Stimulated activated CD4-positive, alpha-beta T cell treated with anti-CD3 and anti-CD28 coated beads, Interleukin-12 subunit alpha, Interleukin-12 subunit beta, amount 100 ng/mL, for 24 hours (primary cell): ENCODE measurements around the gene IGLL5.
"Not testable (repeated sequence)": the region's sequence is repeated elsewhere in the genome, so short reads cannot be mapped to it uniquely, and the experiment has no call there.

ENCODE experiments used
- DNase-seq, 2 experiments: peaks; one replicate each; pipeline ENCODE4 v3.0.0-alpha.2; 2020; ENCODE audit warnings: low read depth in 2 of 2

Gene IGLL5

DNA sequence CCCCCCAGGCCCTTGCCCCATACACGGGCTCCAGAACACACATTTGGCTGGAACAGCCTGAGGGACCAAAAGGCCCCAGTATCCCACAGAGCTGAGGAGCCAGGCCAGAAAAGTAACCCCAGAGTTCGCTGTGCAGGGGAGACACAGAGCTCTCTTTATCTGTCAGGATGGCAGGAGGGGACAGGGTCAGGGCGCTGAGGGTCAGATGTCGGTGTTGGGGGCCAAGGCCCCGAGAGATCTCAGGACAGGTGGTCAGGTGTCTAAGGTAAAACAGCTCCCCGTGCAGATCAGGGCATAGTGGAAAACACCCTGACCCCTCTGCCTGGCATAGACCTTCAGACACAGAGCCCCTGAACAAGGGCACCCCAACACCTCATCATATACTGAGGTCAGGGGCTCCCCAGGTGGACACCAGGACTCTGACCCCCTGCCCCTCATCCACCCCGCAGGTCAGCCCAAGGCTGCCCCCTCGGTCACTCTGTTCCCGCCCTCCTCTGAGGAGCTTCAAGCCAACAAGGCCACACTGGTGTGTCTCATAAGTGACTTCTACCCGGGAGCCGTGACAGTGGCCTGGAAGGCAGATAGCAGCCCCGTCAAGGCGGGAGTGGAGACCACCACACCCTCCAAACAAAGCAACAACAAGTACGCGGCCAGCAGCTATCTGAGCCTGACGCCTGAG, 13.1 kb downstream of the IGLL5 start:
- DNase-seq, result not testable (repeated sequence)

DNA sequence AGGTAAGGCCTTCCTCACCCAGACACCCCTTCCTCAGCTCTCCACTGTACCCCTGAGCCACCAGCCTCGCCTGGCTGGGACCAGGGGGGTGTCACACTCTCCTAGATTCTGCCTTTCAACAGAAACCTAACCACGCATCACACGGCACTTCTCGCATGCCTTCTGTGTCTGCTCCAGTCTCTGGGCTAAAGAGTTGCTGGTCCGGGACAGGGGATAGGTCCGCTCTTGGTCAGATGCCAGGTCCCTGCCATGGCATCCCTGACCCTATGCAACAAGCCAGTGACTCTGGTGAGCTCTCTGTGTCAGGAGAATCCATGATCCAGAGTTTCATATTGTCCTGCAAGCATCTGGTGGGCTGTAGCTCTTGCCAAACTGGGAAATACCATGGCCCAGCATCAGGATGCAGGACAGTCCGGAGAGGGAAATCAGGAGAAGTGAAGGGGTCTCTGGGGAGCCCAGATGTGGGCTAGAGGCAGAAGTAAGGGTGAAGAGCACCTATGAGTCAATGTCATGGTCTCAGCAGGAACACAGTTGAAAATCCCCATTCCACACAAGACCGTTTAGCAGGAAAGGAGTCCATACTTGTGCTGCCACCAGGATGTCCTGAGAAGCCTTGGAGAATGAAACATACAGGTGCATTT, 14.1 kb downstream of the IGLL5 start:
- no peak for DNase-seq

DNA sequence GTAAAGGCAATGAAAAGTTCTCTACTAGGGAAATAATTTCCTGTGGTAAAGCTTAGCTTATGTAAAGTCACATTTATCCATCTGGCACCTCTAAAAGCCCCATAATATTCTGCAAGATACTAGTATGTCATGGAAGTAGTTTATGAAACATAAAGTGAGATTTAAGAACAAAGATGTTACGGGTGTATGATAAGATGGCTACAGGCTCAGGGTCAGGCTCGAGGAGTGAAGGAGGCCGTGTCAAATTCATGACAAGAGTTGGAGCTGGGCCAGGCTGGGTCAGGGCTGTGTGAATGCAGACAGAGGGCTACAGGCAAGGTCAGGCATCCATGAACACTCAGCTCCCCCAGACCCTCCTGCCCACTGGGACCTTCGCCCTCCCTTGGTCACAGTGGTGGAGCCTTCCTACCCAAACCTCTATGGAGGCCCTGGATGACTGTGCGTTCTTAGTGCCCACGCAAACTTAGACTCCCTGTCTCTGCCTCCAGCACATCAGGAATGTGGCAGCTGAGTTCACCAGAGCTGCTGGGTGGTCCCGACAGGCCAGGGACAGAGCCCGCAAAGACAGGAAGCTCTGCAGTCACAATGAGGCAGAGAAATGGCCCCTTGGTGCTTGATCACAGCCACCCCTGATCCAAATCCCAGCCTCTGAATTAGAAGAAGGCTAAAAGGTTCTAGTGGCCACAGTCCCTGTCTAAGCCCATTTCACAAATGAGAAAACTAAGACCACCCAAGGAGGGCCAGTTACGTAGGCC, 14.8 kb downstream of the IGLL5 start:
- DNase-seq, result no peak

DNA sequence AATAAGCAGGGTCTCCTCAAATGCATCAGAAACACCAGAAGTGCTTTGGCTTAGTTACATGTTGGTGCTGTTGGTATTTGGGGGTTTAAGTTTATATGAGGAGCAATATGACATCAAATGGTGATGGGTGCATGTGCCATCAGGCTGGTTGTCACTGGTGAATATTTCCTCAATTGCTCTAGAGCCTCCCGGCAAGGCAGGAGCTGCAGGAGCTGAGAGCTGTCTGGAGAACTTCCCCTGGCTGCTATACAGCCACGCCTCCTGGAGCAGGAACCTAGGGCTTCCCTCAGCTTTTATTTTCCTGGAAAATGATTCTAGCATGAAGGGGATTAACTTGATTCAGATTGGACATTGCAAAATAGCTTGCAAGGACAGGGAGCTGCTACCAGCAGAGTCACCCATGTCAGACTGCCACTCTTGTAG, 15.8 kb downstream of the IGLL5 start:
- no peak for DNase-seq

DNA sequence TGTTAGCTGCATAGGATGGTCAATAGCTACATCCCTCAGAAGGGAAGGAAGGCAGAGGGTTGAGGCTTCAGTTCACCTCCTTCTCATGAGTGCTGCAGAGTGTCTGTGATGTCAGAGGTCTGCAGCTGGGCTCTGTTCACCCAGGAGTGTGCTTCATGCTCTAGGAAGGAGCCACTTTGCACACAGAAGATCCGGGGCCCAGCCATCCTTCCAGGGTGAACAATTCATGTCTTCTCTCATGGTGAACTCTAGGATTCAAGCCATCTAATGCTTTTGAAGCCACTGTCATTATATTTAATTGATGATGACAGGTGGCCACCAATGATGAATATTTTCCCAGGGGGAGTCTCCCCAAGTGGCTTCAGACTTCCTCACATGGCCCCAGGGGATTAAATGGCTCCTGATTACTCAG, 16.2 kb downstream of the IGLL5 start:
- DNase-seq, result not testable (repeated sequence)

DNA sequence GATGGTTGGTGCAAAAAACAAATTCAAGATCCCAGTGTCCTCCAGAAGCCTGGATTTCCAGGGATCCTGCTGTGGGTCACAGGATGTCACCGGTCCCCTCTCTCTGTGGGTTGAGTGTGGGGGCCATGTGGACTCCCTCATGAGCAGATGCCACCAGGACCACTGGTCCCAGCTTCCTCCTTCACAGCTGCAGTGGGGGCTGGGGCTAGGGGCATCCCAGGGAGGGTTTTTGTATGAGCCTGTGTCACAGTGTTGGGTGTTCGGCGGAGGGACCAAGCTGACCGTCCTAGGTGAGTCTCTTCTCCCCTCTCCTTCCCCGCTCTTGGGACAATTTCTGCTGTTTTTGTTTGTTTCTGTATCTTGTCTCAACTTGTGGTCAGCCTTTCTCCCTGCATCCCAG, 17.1 kb downstream of the IGLL5 start:
- DNase-seq, result not testable (repeated sequence)

DNA sequence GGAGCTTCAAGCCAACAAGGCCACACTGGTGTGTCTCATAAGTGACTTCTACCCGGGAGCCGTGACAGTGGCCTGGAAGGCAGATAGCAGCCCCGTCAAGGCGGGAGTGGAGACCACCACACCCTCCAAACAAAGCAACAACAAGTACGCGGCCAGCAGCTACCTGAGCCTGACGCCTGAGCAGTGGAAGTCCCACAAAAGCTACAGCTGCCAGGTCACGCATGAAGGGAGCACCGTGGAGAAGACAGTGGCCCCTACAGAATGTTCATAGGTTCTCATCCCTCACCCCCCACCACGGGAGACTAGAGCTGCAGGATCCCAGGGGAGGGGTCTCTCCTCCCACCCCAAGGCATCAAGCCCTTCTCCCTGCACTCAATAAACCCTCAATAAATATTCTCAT, 18.8 kb downstream of the IGLL5 start:
- not testable (repeated sequence) for DNase-seq

DNA sequence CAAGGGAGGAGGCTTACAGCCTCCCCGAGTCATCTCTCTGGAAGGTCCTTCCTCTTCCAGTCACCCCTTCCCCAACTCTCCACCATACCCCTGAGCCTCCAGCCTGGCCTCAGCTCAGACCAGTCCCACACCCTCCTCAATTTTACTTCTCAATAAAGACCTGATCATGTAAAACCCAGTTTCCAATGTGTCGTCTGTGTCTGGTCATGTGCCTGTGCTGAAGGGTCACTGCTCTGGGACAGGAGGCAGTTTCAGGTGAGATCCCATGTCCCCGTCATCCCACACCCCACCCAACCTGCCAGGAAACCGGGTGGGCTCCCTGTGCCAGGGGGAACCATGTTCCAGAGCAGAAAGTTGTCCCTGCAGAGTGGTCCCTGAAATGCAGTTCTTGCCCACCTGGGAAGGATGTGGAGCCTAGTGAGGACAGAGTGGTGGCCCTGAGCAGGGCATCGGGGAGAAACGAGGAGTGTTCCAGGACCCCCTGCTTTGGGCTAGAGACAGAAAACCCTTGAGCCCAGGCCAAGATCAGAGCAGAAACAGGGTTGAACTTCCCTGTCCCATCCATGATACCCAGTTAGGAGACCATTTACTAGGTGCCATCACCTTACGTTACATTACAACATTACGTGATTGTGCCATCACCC, 19.4 kb downstream of the IGLL5 start:
- no peak for DNase-seq

DNA sequence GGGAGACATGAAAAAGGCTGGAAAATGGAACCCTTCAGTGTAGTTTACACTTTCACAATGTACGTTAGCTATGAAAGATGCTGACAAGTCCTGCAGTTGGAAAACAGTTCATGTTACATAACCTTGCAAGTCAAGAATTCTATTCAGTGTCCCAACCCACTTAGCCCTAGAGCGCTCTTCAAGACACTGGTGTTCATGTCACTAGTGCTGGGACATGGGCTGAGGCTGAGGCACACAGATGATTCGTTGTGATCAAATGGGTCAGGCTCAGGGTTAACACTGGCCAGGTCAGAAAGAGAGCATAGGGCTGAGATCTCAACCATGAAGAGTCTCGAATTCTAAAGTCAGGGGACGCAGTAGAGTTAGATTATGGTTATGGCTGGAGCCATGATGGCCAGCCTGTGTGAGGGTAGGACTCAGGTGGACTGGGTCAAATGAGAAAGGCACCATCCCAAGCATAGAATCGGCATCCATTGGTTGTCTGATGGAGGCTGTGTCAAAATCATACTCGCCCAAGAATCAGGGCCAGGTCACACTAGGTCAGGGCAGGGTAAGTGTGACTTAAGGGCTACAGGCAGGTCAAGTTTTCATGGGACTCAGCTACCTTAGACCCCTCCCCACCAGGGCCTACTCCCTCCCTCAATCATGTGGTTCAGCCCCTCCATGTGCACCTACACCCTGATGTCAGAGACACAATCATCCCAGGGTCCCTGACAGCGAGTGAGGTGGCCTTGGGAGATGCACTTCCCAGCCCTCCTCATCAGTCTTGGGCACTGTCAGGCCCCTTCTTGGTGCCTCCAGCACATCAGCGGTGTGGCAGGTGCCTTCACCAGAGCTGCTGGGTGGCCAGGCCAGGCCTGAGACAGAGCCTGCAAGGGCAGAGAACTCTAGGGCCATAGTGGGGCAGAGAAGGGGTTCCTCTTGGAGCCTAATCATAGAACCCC, 20.2 kb downstream of the IGLL5 start:
- DNase-seq, result no peak

DNA sequence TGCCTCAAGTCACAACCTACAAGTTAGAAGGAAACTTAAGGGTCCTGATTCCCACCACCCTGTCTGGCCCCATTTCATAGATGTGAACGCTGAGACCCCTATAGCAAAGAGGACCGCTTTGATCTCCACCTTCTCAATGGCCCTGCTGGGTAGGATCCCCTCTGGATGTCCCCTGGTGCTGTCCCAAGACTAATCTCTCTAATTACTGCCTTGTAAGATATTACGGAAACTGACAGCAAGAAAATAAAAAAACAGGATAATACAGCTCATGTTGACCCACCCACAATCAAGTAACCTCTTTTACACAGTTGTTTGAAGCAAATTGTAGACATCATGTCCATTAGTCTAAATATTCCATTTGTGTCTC, 20.9 kb downstream of the IGLL5 start:
- no peak for DNase-seq

DNA sequence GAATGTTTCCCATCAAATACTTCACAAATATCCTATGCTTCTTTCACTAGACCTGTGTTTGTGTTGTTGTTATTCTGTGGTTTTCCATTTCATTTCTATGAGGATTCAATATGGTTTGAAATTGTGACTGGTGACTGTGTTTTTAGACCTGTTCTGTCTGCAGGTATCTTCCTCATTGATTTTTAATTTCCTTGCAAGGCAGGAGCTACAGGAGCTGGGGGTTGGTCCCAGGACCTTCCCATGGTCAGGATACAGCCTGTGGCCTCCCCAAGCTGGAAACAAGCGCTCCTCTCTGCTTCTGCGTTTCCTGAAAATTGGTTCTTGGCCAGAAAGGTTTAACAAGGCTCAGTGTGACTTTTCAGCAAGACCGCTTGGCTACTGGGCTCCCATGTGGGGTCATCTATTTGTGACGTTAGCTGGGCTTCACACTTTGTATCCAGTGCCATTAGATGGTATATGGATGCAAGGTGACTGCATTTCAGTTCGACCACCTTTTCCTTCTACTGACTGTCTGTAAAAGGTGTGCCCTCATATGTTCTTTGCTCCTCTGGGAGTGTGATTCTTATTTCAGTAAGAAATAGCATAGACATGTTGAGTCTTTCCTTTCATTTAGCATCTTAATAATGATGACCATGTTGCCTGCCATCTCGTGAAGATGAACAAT, 21.5 kb downstream of the IGLL5 start:
- DNase-seq, result no peak

DNA sequence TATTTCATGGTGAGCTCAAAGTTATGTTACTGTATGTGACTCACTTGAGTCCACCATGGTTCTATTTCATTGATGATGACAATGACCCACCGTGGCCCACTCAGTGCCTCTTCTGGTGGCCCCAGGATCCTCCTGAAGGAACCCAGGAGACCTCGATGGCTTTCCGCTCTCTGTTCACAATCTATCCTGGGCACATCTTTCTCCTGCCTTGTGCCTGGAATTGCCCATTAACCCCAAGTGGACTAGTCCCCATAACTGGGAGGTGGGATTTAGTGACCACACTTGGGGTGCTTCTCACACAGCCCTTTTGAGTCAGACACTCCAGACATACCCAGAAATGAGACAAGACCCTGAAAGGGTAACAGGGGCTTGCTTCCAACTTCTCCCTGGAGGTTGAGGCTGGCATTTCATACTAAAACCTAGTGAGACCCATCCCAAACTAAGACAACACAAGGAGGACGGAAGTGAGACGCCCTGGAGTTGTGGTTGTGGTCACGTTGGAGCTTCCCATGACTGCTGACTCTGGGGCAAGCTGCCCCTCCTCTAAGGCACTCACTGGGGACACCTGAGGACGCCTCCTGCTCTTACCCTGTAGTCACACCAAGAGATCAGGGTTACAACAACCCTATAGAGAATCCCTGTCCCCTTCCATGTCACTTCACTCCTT, 22.1 kb downstream of the IGLL5 start:
- no peak for DNase-seq

DNA sequence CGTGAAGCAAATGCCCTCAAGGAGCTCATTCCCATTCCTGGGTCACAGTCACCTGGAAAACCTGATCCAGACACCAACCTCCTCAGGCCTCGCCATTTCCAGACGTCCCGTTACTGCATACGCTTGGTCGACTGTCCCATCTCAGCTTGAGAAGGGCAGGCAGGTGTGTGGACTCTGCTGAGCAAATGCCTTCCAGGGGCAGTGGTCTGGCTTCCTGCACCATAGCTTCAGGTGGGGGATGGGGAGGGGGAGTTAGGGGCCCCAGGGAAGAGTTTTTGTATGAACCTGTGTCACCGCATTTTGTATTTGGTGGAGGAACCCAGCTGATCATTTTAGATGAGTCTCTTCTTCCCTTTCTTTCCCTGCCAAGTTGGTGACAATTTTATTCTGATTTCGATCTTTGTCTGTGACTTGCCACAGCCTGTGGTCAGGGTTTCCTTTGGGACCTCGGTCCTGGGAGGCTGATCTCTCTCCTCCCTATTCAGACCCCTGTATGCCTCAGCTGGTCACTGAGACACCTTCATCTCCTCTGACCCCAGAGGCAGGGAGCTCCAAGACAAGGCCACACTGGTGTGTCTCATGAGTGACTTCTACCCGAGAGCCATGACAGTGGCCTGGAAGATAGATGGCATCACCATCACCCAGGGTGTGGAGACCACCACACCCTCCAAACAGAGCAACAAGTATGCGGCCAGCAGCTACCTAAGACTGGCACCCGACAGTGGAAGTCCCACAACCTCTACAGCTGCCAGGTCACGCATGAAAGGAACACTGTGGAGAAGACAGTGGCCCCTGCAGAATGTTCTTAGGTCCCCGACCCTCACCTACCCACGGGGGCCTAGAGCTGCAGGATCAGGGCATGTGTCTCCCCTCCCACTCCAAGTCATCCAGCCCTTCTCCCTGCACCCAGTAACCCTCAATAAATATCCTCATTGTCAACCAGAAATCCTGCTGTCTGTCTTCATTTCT, 22.9 kb downstream of the IGLL5 start:
- no peak for DNase-seq

DNA sequence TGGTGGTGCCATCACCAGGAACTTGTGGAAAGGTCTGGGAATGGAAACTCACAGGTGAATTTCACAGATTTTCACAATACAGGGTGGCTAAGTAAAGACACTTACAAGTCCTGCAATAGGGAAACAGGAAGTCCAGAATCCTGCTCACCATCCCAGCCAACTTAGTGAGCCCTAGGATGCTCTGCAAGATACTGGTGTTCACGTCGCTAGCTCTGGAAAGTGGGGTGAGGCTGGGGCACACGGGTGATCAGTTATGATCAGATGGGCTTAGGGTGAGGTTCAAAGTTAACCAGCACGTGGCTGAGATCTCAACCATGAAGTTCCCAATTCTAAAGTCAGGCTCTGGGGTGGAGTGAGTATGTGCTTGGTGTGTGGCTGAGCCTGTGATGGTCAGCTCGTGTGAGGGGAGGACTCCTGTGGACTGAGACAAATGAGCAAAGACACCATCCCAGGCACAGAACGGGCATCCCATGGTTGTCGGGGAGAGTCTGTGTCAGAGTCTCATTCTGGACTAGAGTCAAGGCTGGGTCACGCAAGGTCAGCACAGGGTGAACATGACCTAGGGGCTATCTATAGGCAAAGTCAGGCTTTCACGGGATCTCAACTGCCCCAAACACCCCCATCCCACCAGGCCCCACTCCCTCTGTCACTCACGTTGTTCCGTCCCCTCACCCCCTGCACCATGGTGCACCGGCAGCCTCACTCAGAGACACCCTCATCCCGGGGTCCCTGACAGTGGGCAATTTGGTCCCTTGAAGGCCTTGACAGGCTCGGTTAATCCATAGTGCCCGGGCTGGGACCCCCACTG, 23.9 kb downstream of the IGLL5 start:
- DNase-seq, result no peak

DNA sequence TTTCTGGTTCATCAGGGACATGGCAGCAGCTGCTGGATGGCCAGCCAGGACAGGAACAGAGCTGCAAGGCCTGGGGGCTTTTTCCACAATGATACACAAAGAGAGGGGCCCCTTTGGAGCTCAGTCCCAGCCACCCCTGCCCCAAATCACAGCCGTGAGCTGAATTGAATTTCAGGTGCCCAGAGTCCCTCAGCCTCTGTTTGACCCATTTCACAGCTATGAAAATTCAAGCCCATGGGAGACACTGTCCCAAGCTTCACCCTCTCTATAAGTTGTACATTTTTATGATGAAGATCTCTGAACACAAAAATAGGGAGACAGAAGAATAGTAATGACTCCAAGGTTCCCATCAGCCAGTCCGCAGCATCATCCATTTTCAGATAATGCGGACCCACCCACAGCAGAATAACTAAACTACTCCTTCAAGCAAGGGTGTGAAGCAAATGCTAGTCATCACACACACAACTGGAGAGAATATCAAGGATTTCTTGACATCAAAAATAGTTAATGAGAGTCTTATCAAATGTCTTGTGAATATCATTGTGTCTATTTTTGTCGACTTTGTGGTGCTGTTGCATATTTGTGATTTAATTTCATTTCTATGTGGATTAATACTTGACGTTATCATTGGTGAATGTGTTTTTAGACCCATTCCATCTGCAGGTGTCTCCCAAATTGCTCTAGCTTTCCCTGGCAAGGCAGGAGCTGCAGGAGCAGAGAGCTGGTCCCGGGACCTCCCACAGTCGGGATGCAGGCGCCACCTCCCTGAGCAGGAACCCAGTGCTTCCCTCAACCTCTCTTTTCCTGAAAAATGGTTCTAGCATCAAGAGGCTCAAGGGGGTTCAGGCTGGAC, 24.7 kb downstream of the IGLL5 start:
- no peak for DNase-seq

DNA sequence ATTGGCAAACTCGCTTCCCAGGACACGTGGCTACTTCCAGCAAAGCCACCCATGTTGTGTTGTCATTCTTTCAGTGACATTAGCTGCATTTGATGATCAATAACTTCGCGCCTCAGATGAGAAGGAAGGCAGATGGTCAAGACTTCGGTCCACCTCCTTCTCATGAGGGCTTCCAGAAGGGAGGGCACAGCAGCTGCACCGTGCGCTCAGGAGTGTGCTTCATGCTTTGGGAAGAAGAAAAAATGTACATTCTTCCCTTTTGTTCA, 25.3 kb downstream of the IGLL5 start:
- DNase-seq, result no peak

DNA sequence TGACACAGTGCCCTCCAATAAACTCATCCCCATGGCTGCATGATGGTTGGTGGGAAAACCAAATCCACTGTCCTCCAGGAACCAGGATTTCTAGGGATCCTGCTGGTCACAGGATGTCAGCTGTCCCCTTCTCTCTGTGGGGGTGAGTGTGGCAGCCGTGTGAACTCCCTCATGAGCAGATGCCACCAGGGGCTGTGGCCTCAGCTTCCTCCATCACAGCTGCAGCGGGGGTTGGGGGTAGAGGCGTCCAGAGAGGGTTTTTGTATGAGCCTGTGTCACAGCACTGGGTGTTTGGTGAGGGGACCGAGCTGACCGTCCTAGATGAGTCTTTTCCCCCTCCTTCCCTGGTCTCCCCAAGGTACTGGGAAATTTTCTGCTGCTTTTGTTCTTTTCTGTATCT, 26.4 kb downstream of the IGLL5 start:
- DNase-seq, result no peak
